MM.1S (cell line): ENCODE results near the gene MEGF11.

Experiments used
- DNase-seq: peaks from one replicate; pipeline ENCODE4 v3.0.0-alpha.2; 2015
- H2AFZ ChIP-seq: fragments of 300-600 bp; sonication (generic); 2 replicates; pipeline ENCODE4 v1.6.0; 2016; ENCODE audit warnings: antibody characterized with exemption, low read length
- H3F3A ChIP-seq: fragments of 300-600 bp; sonication (generic); 2 replicates; pipeline ENCODE4 v1.6.1; 2016; ENCODE audit warnings: mild to moderate bottlenecking, antibody characterized with exemption, low read length, moderate library complexity, mixed read lengths; ENCODE audit not compliant: insufficient read depth
- H3K27ac ChIP-seq: fragments of 300-600 bp; sonication (generic); 2 replicates; pipeline ENCODE4 v1.5.1; 2016; ENCODE audit warnings: mild to moderate bottlenecking, low read length
- H3K27me3 ChIP-seq: fragments of 300-600 bp; sonication (generic); replicated peaks from 2 replicates; pipeline ENCODE4 v1.6.0; 2016; ENCODE audit warnings: low read length; ENCODE audit not compliant: insufficient read depth
- H3K36me3 ChIP-seq: fragments of 300-600 bp; sonication (generic); replicated peaks from 2 replicates; pipeline ENCODE4 v1.6.1; 2016; ENCODE audit warnings: mild to moderate bottlenecking, low read length, mixed read lengths; ENCODE audit not compliant: insufficient read depth
- H3K4me1 ChIP-seq: fragments of 300-600 bp; sonication (generic); 2 replicates; pipeline ENCODE4 v1.6.1; 2016; ENCODE audit warnings: low read length, mixed read lengths
- H3K4me2 ChIP-seq: fragments of 300-600 bp; sonication (generic); 2 replicates; pipeline ENCODE4 v1.6.0; 2016; ENCODE audit warnings: low read depth, low read length
- H3K4me3 ChIP-seq: fragments of 300-600 bp; sonication (generic); 2 replicates; pipeline ENCODE4 v1.5.1; 2016; ENCODE audit warnings: low read length, mixed read lengths
- H3K79me2 ChIP-seq: fragments of 300-600 bp; sonication (generic); 2 replicates; pipeline ENCODE4 v1.6.1; 2016; ENCODE audit warnings: mixed run types, low read length, mixed read lengths
- H3K9ac ChIP-seq: fragments of 300-600 bp; sonication (generic); 2 replicates; pipeline ENCODE4 v1.6.1; 2016; ENCODE audit warnings: low read length, mixed read lengths
- H3K9me2 ChIP-seq: fragments of 300-600 bp; sonication (generic); replicated peaks from 2 replicates; pipeline ENCODE4 v1.6.1; 2016; ENCODE audit warnings: mild to moderate bottlenecking, low read length, mixed read lengths; ENCODE audit not compliant: insufficient read depth
- H3K9me3 ChIP-seq: fragments of 300-600 bp; sonication (generic); replicated peaks from 2 replicates; pipeline ENCODE4 v1.6.1; 2016; ENCODE audit warnings: mild to moderate bottlenecking, low read length, mixed read lengths; ENCODE audit not compliant: insufficient read depth
- H4K20me1 ChIP-seq: fragments of 300-600 bp; sonication (generic); 2 replicates; pipeline ENCODE4 v1.6.1; 2016; ENCODE audit warnings: mild to moderate bottlenecking, low read length, moderate library complexity, mixed read lengths; ENCODE audit not compliant: insufficient read depth
- CTCF ChIP-seq: fragments of 300-600 bp; sonication (generic); IDR thresholded peaks from 2 replicates; pipeline ENCODE4 v1.5.1; 2016; ENCODE audit warnings: antibody characterized with exemption, low read length, mixed read lengths
- EZH2 ChIP-seq: fragments of 300-600 bp; sonication (generic); optimal IDR thresholded peaks from 2 replicates; pipeline ENCODE3; 2017; ENCODE audit warnings: low read depth, mild to moderate bottlenecking, antibody characterized with exemption, low read length, mixed read lengths
- EZH2phosphoT487 ChIP-seq: fragments of 300-600 bp; sonication (generic); IDR thresholded peaks from 2 replicates; pipeline ENCODE4 v1.6.1; 2018; ENCODE audit warnings: antibody characterized with exemption, low read length

MEGF11 gene

GRCh38 chr15:65991721-65992483, 261.6 kb downstream of the MEGF11 start:
- Histone ChIP-seq H3K4me2 (no peak overlapping the region), H2AFZ (no peak overlapping the region), H3K36me3 (no peaks in the 10 kb centered on the region), H3K4me1 (no peaks in the 10 kb centered on the region), H3K27me3 (peaks cover 17% of the 10 kb centered on the region), H3K27ac (no peak overlapping the region), H3K9ac (no peak overlapping the region), H4K20me1 (no peaks in the 10 kb centered on the region), H3F3A (no peaks in the 10 kb centered on the region), H3K9me2 (no peaks in the 10 kb centered on the region), H3K9me3 (no peaks in the 10 kb centered on the region), H3K79me2 (no peaks in the 10 kb centered on the region), H3K4me3 (no peak overlapping the region)
- TF ChIP-seq CTCF (no peak), EZH2 (no peak), EZH2phosphoT487 (no peak)
- no peak for DNase-seq

GRCh38 chr15:65990298-65990981, 263.1 kb downstream of the MEGF11 start:
- no peaks in the 10 kb centered on the region for H3K36me3 ChIP-seq
- no peak overlapping the region for H3K9ac ChIP-seq
- H4K20me1 ChIP-seq: no peaks in the 10 kb centered on the region
- no peak overlapping the region for H3K4me2 ChIP-seq
- H3K27me3 ChIP-seq: peaks cover 8% of the 10 kb centered on the region
- H3K9me3 ChIP-seq: no peaks in the 10 kb centered on the region
- no peaks in the 10 kb centered on the region for H3K4me1 ChIP-seq
- DNase-seq: no peak
- no peak for TF ChIP-seq CTCF
- no peak for TF ChIP-seq EZH2
- TF ChIP-seq EZH2phosphoT487: no peak
- H3K9me2 ChIP-seq: no peaks in the 10 kb centered on the region
- no peaks in the 10 kb centered on the region for H3K79me2 ChIP-seq
- no peak overlapping the region for H2AFZ ChIP-seq
- H3K27ac ChIP-seq: no peak overlapping the region
- H3K4me3 ChIP-seq: no peak overlapping the region
- H3F3A ChIP-seq: no peaks in the 10 kb centered on the region

- no peaks in the 10 kb centered on the region for H3F3A ChIP-seq
- H4K20me1 ChIP-seq: no peaks in the 10 kb centered on the region
- no peaks in the 10 kb centered on the region for H3K9me2 ChIP-seq
- peaks cover 18% of the 10 kb centered on the region for H3K27me3 ChIP-seq
- no peak overlapping the region for H3K27ac ChIP-seq
- no peaks in the 10 kb centered on the region for H3K9me3 ChIP-seq
- H3K79me2 ChIP-seq: no peaks in the 10 kb centered on the region
- no peak for DNase-seq
- TF ChIP-seq EZH2phosphoT487: no peak
- TF ChIP-seq EZH2: no peak
- no peak for TF ChIP-seq CTCF
- no peak overlapping the region for H3K4me2 ChIP-seq
- no peak overlapping the region for H2AFZ ChIP-seq
- H3K4me1 ChIP-seq: no peaks in the 10 kb centered on the region
- H3K4me3 ChIP-seq: no peak overlapping the region
- H3K9ac ChIP-seq: no peak overlapping the region
- H3K36me3 ChIP-seq: no peaks in the 10 kb centered on the region
Measured at GRCh38 chr15:65987100-65987499, 266.4 kb downstream of the MEGF11 start.
